NT2/D1 (cell line): ENCODE results near the gene DNAJB13.

Experiments used
- SUZ12 ChIP-seq: IDR thresholded peaks from 2 replicates; pipeline ENCODE4 v1.6.1; 2011; ENCODE audit not compliant: insufficient read length, insufficient read depth; ENCODE audit errors: extremely low read depth
- YY1 ChIP-seq: IDR thresholded peaks from 2 replicates; pipeline ENCODE4 v1.6.1; 2011; ENCODE audit not compliant: insufficient read length, insufficient read depth

DNA sequence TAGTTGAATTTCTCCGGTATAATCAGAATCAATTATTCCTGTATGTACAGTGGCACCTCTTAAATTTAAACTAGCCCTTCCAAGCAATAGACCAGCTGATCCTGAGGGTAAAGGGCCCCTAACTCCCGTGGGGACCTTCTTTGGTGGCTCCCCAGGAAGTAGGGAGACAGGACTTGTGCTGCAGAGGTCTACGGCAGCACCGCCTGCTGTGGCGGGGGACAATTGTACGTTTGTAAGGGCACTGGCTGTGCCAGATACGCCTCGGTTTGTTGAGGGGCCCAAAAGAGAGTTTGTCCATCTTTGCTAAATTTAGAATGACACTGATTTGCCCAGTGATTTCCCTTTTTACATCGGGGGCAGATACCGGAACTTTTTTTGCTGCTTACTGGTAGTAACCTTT lies 5.9 kb upstream of the DNAJB13 start:
- TF ChIP-seq SUZ12 (no peak), YY1 (no peak)
